ENCODE data around the gene CPN2. TPM values are rescaled to one million over a fixed set of nuclear protein-coding genes. Genes with fewer than 3 reads are reported as not detected.

CPN2 gene
- total and polyA plus RNA-seq, 2 donors (not counting 1 experiment from before 2014, with no cell fraction given), result not detected

- no peaks in the 10 kb centered on the region for H3K79me2 ChIP-seq (ENCODE audit: control insufficient read depth, insufficient read depth, low read length)
- intact Hi-C loops (cut with micrococcal nuclease), result no loop called here
- no peak overlapping the region for H3K4me3 Mint-ChIP-seq
Measured at GRCh38 chr3:194339356-194339755, 11.8 kb downstream of the CPN2 start.

More at GRCh38 chr3:194339356-194339755, 11.8 kb downstream of the CPN2 start:
- Mint-ChIP-seq H3K27me3 (peaks cover 29% of the 10 kb centered on the region), H3K9me3 (ENCODE audit: insufficient read depth) (no peaks in the 10 kb centered on the region), H3K4me1 (peaks cover 8% of the 10 kb centered on the region), H3K27ac (no peak overlapping the region)
- Histone ChIP-seq H3K9me3 (ENCODE audit: control extremely low read depth in 1 of 3, control insufficient read depth in 2 of 3, insufficient read depth in 1 of 3, low read length in 2 of 3) (no peaks in the 10 kb centered on the region), H3K4me1 (ENCODE audit: control insufficient read depth in 2 of 2, insufficient read depth in 2 of 2, low read length in 2 of 2) (peaks cover 0 to 3% of the 10 kb centered on the region in 2 donors), H2AFZ (ENCODE audit: insufficient read depth, low read depth, low read length, poor library complexity, severe bottlenecking) (no peak overlapping the region), H3K27ac (ENCODE audit: low read length in 2 of 2) (no peak overlapping the region), H3K27me3 (replicated peaks in 1 of 4; ENCODE audit: control extremely low read depth in 1 of 4, control insufficient read depth in 3 of 4, insufficient read depth in 4 of 4, low read length in 3 of 4) (peaks cover 0 to 15% (median 0%) of the 10 kb centered on the region in 4 experiments), H3K9ac (ENCODE audit: low read length) (no peak overlapping the region), H4K20me1 (ENCODE audit: control insufficient read depth, insufficient read depth, low read length, poor library complexity, severe bottlenecking) (no peaks in the 10 kb centered on the region), H3K4me2 (replicated peaks; ENCODE audit: low read depth, low read length, poor library complexity, severe bottlenecking) (no peak overlapping the region), H3K36me3 (replicated peaks in 1 of 2; ENCODE audit: control extremely low read depth in 1 of 2, control insufficient read depth in 1 of 2, extremely low read depth in 1 of 2, insufficient read depth in 2 of 2, low read length in 1 of 2) (no peaks in the 10 kb centered on the region), H3K4me3 (ENCODE audit: control extremely low read depth in 1 of 5, extremely low read depth in 1 of 5, insufficient read depth in 1 of 5, low read depth in 2 of 5, low read length in 4 of 5) (no peak overlapping the region)
- ATAC-seq (ENCODE audit: low read depth) (no peak), DNase-seq (no peak)
- ChIA-PET POLR2A (no interaction called here), CTCF (interaction anchor here (0.6 to 2.1 kb wide), 4 partner anchors 39 to 926 kb away, joined by 3 to 8 read pairs (median 3); no protein-coding TSS in a partner anchor)
- 82% methylated on average over 8 of the region's 9 CpGs for WGBS (ENCODE audit: insufficient coverage)
- no peak for TF ChIP-seq CTCF (IDR thresholded peaks at IDR 0.05)
- TF ChIP-seq EZH2 (IDR thresholded peaks at IDR 0.05; ENCODE audit: borderline replicate concordance, insufficient read depth, low read depth, low read length, poor library complexity, severe bottlenecking), result no peak
